ENCODE data around the gene KCNJ4. TPM values are rescaled to one million over a fixed set of nuclear protein-coding genes. Genes with fewer than 3 reads are reported as not detected.
"Not testable (repeated sequence)": the region's sequence is repeated elsewhere in the genome, so short reads cannot be mapped to it uniquely, and the experiment has no call there.

Gene KCNJ4
- total RNA-seq, 1 experiment from 2014 or later: not detected

- no peaks in the 10 kb centered on the region for H3K4me1 ChIP-seq (ENCODE audit: insufficient read depth, low read length)
- no peak overlapping the region for H3K27ac ChIP-seq (ENCODE audit: low read length)
- intact Hi-C loops (cut with micrococcal nuclease): no loop called here
- H3K9ac ChIP-seq (ENCODE audit: low read length): no peak overlapping the region
- H3K9me2 ChIP-seq (replicated peaks; ENCODE audit: low read length): no peaks in the 10 kb centered on the region
- ATAC-seq (no peak), DNase-seq (no peak)
- H2AFZ ChIP-seq (ENCODE audit: low read length): no peak overlapping the region
- TF ChIP-seq EZH2 (IDR thresholded peaks at IDR 0.05; ENCODE audit: low read length, unreplicated experiment) (no peak), EZH2phosphoT487 (IDR thresholded peaks at IDR 0.05; ENCODE audit: borderline replicate concordance, low read length) (no peak)
- TF ChIP-seq, protein P1, sequence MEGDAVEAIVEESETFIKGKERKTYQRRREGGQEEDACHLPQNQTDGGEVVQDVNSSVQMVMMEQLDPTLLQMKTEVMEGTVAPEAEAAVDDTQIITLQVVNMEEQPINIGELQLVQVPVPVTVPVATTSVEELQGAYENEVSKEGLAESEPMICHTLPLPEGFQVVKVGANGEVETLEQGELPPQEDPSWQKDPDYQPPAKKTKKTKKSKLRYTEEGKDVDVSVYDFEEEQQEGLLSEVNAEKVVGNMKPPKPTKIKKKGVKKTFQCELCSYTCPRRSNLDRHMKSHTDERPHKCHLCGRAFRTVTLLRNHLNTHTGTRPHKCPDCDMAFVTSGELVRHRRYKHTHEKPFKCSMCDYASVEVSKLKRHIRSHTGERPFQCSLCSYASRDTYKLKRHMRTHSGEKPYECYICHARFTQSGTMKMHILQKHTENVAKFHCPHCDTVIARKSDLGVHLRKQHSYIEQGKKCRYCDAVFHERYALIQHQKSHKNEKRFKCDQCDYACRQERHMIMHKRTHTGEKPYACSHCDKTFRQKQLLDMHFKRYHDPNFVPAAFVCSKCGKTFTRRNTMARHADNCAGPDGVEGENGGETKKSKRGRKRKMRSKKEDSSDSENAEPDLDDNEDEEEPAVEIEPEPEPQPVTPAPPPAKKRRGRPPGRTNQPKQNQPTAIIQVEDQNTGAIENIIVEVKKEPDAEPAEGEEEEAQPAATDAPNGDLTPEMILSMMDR (conservative IDR thresholded peaks at IDR 0.05; ENCODE audit: low read depth, low read length): no peak
- H3K4me2 ChIP-seq (ENCODE audit: low read length): no peak overlapping the region
- H3K4me3 ChIP-seq (ENCODE audit: low read length): no peak overlapping the region
- H3K9me3 ChIP-seq (ENCODE audit: low read length): no peaks in the 10 kb centered on the region
- no peaks in the 10 kb centered on the region for H3K27me3 ChIP-seq (ENCODE audit: low read length)
- H3F3A ChIP-seq (ENCODE audit: low read length, unreplicated experiment): no peaks in the 10 kb centered on the region
- ChIA-PET POLR2A (ENCODE audit: unreplicated experiment) (interaction anchor here (0.6 kb wide), 1 partner anchor 99 kb away, joined by 7 read pairs; no protein-coding TSS in a partner anchor), CTCF (no interaction called here)
- H3K79me2 ChIP-seq (ENCODE audit: low read length): no peaks in the 10 kb centered on the region
- no TSS peak for BruUV-seq (replicated peaks)
- no peaks in the 10 kb centered on the region for H3K36me3 ChIP-seq (ENCODE audit: low read depth, low read length)
- H4K20me1 ChIP-seq (ENCODE audit: low read length): no peaks in the 10 kb centered on the region
Observed at GRCh38 chr22:38411016-38411415, 44.0 kb downstream of the KCNJ4 start.

GRCh38 chr22:38409916-38410315 is 45.1 kb downstream of the KCNJ4 start:
- H3K27me3 ChIP-seq (ENCODE audit: low read length); DNase-seq; H3K27ac ChIP-seq (ENCODE audit: low read length); H3K36me3 ChIP-seq (ENCODE audit: low read depth, low read length); H3K4me1 ChIP-seq (ENCODE audit: insufficient read depth, low read length); BruUV-seq (replicated peaks); H3K79me2 ChIP-seq (ENCODE audit: low read length); H3K9me3 ChIP-seq (ENCODE audit: low read length); POLR2A ChIA-PET (ENCODE audit: unreplicated experiment); CTCF ChIA-PET; H3K9me2 ChIP-seq (replicated peaks; ENCODE audit: low read length); H3K4me2 ChIP-seq (ENCODE audit: low read length); H4K20me1 ChIP-seq (ENCODE audit: low read length); H3K4me3 ChIP-seq (ENCODE audit: low read length); H3F3A ChIP-seq (ENCODE audit: low read length, unreplicated experiment); ATAC-seq; intact Hi-C loops (cut with micrococcal nuclease); H3K9ac ChIP-seq (ENCODE audit: low read length); H2AFZ ChIP-seq (ENCODE audit: low read length): not testable (repeated sequence)

DNA sequence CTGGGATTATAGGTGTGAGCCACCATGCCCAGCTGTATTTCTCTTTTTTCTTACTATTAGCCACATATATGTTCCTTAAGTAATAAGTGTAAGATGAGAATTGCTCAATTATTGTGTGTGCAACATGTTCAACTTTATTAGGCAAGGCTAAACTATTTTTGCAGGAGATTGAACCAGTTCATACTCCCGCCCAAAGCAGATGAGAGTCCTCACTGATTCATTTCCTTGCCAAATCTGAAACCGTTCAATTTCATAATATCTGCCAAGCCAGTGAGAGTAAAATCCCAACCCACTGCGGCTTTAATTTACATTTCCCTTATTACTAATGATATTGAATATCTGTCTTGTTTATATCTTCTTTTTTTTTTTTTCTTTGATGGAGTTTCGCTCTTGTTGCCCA is 48.4 kb downstream of the KCNJ4 start:
- Histone ChIP-seq H3K4me3 (ENCODE audit: low read length) (no peak overlapping the region), H2AFZ (ENCODE audit: low read length) (no peak overlapping the region), H3K9me2 (replicated peaks; ENCODE audit: low read length) (no peaks in the 10 kb centered on the region), H4K20me1 (ENCODE audit: low read length) (no peaks in the 10 kb centered on the region), H3K27ac (ENCODE audit: low read length) (no peak overlapping the region), H3K4me2 (ENCODE audit: low read length) (no peak overlapping the region), H3K27me3 (ENCODE audit: low read length) (no peaks in the 10 kb centered on the region), H3K9ac (ENCODE audit: low read length) (no peak overlapping the region), H3K79me2 (ENCODE audit: low read length) (no peaks in the 10 kb centered on the region), H3K9me3 (ENCODE audit: low read length) (no peaks in the 10 kb centered on the region), H3K36me3 (ENCODE audit: low read depth, low read length) (no peaks in the 10 kb centered on the region), H3F3A (ENCODE audit: low read length, unreplicated experiment) (no peaks in the 10 kb centered on the region), H3K4me1 (ENCODE audit: insufficient read depth, low read length) (no peaks in the 10 kb centered on the region)
- TF ChIP-seq EZH2phosphoT487 (IDR thresholded peaks at IDR 0.05; ENCODE audit: borderline replicate concordance, low read length) (no peak), EZH2 (IDR thresholded peaks at IDR 0.05; ENCODE audit: low read length, unreplicated experiment) (no peak)
- TF ChIP-seq, protein P1 (conservative IDR thresholded peaks at IDR 0.05; ENCODE audit: low read depth, low read length): no peak
- ChIA-PET POLR2A (ENCODE audit: unreplicated experiment) (interaction anchor here (0.6 kb wide), 1 partner anchor 8 kb away, joined by 3 read pairs; no protein-coding TSS in a partner anchor), CTCF (no interaction called here)
- no TSS peak for BruUV-seq (replicated peaks)
- intact Hi-C loops (cut with micrococcal nuclease): no loop called here
- ATAC-seq (no peak), DNase-seq (no peak)
